Mucosa of stomach (tissue), 1 donor: ENCODE data around the gene ANO2.
"Not testable (repeated sequence)": the region's sequence is repeated elsewhere in the genome, so short reads cannot be mapped to it uniquely, and the experiment has no call there.

Source experiments
- H3K27me3 ChIP-seq: one replicate; pipeline ENCODE4 v1.7.0; 2013; ENCODE audit warnings: mild to moderate bottlenecking, low read length; ENCODE audit not compliant: control insufficient read depth, insufficient read depth
- H3K36me3 ChIP-seq: one replicate; pipeline ENCODE4 v1.7.0; 2013; ENCODE audit warnings: low read length; ENCODE audit not compliant: control insufficient read depth, insufficient read depth
- H3K4me1 ChIP-seq: one replicate; pipeline ENCODE4 v1.7.0; 2013; ENCODE audit warnings: mild to moderate bottlenecking, low read length; ENCODE audit not compliant: control insufficient read depth, insufficient read depth
- H3K4me3 ChIP-seq: one replicate; pipeline ENCODE4 v1.7.0; 2013; ENCODE audit warnings: low read length
- H3K9ac ChIP-seq: one replicate; pipeline ENCODE4 v1.7.0; 2013; ENCODE audit warnings: mild to moderate bottlenecking, low read length, moderate library complexity
- H3K9me3 ChIP-seq: one replicate; pipeline ENCODE4 v1.7.0; 2013; ENCODE audit warnings: mild to moderate bottlenecking, low read length, moderate library complexity; ENCODE audit not compliant: control insufficient read depth
- donor health status: Pancreatic carcinoma.

ANO2 gene

DNA sequence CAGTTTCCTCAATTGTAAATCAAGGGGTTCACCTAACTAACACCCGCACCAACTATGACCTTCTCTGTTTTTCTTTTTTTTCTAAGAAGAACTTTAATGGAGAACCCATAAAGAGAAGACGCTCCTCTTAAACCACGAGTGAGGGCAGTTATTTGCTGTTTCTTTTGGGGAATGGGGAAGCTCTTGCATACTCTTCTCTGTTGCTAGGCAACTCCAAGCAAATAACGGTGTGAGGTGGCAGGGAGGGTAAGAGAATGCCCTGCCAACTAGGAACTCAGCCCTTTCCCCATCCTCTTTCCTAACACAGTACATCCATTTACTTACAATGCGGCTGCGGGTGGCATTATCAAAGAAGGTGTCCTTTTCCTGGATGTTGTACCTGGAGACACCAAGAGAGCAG is 114.9 kb downstream of the ANO2 start:
- no peaks in the 10 kb centered on the region for H3K36me3 ChIP-seq
- H3K4me1 ChIP-seq, result no peaks in the 10 kb centered on the region
- no peak overlapping the region for H3K4me3 ChIP-seq
- peaks cover 14% of the 10 kb centered on the region for H3K27me3 ChIP-seq
- H3K9me3 ChIP-seq, result no peaks in the 10 kb centered on the region
- H3K9ac ChIP-seq, result no peak overlapping the region

DNA sequence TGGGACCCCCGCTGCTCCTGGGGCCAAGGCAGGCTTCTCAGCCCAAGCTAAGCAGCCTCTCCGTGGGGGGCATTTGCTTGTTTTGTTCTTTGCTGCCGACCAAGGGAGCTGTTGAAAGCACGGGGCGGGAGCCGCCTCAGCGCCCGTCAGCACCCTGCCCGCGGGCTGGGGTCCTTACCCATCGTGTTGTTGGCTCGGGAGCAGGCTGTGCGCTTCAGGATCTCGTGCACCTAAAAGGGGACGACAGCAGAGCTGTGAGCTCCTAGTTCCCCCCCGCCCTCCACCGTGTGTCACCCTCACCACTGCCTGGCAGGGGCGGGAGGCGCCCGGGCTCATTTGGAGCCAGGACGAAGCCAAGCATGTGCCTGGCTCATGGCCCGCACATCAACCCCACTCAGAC is 117.5 kb downstream of the ANO2 start:
- Histone ChIP-seq H3K4me3 (no peak overlapping the region), H3K4me1 (no peaks in the 10 kb centered on the region), H3K36me3 (no peaks in the 10 kb centered on the region), H3K9me3 (no peaks in the 10 kb centered on the region), H3K27me3 (peaks cover 14% of the 10 kb centered on the region), H3K9ac (no peak overlapping the region)

DNA sequence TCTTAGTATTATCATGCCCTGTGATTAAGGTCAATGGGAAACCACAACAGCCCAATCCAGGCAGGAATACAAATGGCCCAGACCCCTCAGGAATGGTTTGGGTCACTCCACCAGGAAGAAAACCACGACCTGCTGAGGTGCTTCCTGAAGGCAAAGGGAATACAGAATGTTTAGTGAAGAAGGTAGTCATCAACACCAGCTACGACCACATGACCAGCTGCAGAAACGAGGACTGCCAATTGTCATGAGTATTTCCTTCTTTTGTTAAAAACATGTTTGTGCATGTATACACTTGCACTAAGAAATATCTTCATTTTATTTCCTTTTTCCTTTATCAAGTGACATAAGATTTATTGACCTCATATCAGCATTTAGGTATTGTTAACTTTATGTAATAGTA is 119.3 kb downstream of the ANO2 start:
- H3K4me3 ChIP-seq, H3K4me1 ChIP-seq, H3K36me3 ChIP-seq, H3K9ac ChIP-seq, H3K9me3 ChIP-seq: not testable (repeated sequence)
- H3K27me3 ChIP-seq, result peaks cover 14% of the 10 kb centered on the region

DNA sequence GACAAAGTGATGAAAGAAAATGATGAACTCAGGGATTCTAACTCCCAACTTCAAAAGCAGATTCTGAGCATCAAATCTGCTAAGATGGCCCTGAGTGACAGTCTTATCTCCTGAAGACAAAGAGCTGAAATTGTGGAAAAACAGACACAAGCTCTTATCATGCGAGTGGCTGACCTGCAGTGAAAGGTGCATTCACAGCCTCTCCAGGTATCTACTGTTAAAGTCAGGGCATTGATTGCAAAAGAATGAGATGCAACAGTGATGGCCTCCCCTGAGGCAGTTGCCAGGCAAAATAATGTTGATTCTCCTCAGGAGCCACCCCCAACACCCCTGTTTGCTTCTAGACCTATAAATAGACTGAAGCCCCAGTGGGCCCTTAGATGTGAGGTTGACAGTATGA is 126.2 kb downstream of the ANO2 start:
- not testable (repeated sequence) for H3K27me3 ChIP-seq

DNA sequence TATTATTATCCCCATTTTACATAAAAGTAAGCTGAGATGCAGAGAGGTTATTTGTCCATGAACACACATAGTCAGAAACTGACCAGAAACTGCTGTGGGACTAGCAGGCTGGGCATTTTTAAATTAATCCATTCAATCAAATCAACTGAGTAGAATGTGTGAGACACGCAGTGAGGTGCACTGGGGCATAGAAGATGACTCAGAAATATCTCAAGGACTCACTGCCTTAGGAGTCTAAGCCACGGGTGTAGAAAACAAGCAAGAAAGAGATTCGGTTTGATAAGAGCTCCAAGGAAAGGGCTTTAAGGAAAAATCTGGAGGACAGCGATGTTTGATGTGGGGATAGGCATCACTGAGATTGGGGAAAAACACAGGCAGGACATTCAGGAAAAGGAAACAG is 127.8 kb downstream of the ANO2 start:
- Histone ChIP-seq H3K27me3 (no peaks in the 10 kb centered on the region), H3K4me1 (no peaks in the 10 kb centered on the region), H3K9me3 (no peaks in the 10 kb centered on the region), H3K4me3 (no peak overlapping the region), H3K36me3 (no peaks in the 10 kb centered on the region), H3K9ac (no peak overlapping the region)

More for the DNA sequence above, 126.2 kb downstream of the ANO2 start:
- H3K36me3 ChIP-seq, H3K4me3 ChIP-seq, H3K4me1 ChIP-seq, H3K9ac ChIP-seq, H3K9me3 ChIP-seq: not testable (repeated sequence)

DNA sequence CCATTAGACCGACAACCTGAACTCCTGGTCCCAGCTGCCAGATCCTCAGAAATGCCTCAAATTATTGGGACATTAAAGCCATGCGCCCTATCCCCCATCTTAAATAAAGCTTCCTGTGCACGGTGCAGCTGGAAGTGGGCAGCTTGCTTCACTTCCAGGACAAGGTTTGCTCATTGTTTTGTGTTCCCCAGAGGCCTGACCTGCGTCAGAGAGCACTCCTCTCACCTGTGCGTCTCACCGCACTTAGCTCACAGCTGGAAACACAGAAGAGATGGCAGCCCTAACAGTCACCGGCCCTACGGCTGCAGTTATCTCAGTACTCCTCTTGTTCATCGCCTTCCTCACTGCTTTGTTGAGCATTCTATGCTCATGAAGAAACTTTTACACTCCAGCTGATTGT is 135.5 kb downstream of the ANO2 start:
- H3K9ac ChIP-seq, result no peak overlapping the region
- no peaks in the 10 kb centered on the region for H3K27me3 ChIP-seq
- no peaks in the 10 kb centered on the region for H3K4me1 ChIP-seq
- H3K4me3 ChIP-seq, result no peak overlapping the region
- no peaks in the 10 kb centered on the region for H3K36me3 ChIP-seq
- no peaks in the 10 kb centered on the region for H3K9me3 ChIP-seq

DNA sequence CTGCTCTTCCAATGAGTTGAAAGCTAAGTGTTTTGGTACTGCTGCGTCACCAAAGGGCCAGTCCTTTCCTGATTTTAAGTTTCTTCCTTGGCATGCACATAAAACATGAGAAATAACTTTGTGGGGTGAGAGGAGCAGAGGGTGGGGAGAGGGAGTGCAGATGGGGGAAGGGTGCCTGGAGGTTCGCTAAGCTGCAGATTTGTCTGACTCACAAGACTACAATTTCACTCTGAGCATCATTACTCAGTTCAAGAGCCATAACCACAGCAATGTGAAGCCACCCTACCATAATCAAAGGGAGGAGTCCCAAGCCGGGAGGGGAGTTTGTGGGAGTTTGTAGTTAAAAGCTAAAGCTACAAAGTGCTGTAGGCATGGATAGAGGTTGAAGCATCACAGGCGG is 136.1 kb downstream of the ANO2 start:
- no peaks in the 10 kb centered on the region for H3K27me3 ChIP-seq
- no peaks in the 10 kb centered on the region for H3K9me3 ChIP-seq
- H3K9ac ChIP-seq, result no peak overlapping the region
- H3K4me3 ChIP-seq, result no peak overlapping the region
- H3K36me3 ChIP-seq, result no peaks in the 10 kb centered on the region
- H3K4me1 ChIP-seq, result no peaks in the 10 kb centered on the region

DNA sequence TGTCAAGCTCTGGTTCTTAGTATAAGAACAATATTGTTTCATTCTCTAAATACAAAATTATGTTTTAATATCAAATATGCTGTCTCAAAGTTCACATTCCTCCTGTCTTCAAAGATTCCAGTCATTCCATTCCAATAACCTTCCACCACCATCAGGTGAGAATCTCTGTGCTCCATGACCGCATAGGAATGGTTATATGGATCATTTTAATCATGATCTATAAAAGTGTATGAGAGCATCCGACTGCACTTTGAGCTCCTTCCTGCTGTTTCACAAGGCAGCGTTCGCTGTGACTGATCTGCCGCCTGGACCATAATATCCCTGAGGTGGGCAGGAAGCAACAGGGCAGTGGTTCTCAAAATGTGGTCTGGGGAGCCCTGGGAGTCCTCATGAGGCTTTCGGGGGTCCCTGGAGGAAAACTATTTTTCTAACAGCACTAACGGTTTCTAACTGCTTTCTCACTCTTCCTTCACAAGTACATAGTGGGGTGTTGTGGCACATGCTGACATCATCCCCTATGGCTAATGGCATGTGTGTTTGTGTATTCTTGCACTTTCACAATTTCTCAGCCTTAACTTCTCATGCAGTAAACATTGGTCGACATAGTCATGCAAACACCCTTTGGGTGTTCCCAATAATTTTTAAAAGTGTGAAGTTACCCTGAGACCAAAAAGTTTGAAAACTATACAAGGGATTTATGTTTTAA is 137.4 kb downstream of the ANO2 start:
- Histone ChIP-seq H3K27me3 (peaks cover 5% of the 10 kb centered on the region), H3K36me3 (no peaks in the 10 kb centered on the region)

DNA sequence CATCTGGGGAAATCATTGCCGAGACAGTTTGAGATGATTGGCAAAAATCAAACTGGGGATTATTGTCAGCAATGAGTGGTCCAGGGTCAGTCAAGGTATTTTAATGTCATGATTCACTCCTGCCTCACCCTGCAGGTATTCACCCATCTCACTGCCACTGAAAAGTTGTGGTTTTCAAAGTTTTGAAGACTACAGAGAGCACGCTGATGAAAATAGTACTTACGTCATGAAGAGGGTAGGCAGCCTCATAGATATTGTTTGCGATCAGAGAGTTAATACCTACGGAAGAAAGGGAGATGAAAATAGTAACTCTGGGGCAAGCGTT is 138.0 kb downstream of the ANO2 start:
- Histone ChIP-seq H3K9me3 (no peaks in the 10 kb centered on the region), H3K36me3 (no peaks in the 10 kb centered on the region), H3K4me1 (no peaks in the 10 kb centered on the region), H3K9ac (no peak overlapping the region), H3K4me3 (no peak overlapping the region), H3K27me3 (peaks cover 5% of the 10 kb centered on the region)

More for the DNA sequence above, 137.4 kb downstream of the ANO2 start:
- Histone ChIP-seq H3K9me3 (no peaks in the 10 kb centered on the region), H3K4me1 (no peaks in the 10 kb centered on the region), H3K9ac (no peak overlapping the region), H3K4me3 (no peak overlapping the region)

DNA sequence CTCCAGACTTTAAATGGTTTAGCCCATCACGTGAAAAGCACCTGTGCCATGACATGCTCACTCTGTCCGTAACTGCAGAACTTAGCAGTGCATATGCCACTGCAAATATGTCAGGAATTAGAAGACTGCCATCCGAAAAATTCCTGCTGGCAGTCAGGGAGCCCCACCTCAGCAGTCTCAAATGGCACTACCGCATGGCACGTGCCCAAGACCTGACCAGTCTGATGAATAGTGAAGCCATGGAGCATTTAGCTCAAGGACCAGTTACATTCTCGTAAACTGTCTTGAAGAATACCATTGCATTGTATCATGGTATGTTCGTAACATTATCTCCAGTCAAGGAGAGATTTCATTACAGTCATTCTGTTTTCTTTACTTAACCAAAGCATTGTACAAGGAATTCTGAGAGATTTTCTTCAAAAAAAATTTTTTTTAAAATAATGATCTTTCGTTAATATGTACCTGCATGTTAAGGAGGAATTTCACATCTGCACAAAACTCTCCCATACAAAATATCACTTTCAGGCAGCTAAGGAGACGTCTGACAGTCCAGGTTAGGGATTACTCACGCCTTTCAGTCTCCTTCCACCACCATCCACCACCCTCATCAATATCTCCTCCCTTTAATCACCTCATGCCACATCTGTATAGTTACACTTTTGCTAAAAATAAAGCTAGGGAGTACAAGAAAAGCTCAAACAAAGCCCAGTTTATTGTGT is 138.5 kb downstream of the ANO2 start:
- H3K36me3 ChIP-seq, result no peaks in the 10 kb centered on the region
- no peaks in the 10 kb centered on the region for H3K4me1 ChIP-seq
- no peaks in the 10 kb centered on the region for H3K9me3 ChIP-seq
- H3K27me3 ChIP-seq, result peaks cover 5% of the 10 kb centered on the region
- H3K4me3 ChIP-seq, result no peak overlapping the region
- no peak overlapping the region for H3K9ac ChIP-seq

DNA sequence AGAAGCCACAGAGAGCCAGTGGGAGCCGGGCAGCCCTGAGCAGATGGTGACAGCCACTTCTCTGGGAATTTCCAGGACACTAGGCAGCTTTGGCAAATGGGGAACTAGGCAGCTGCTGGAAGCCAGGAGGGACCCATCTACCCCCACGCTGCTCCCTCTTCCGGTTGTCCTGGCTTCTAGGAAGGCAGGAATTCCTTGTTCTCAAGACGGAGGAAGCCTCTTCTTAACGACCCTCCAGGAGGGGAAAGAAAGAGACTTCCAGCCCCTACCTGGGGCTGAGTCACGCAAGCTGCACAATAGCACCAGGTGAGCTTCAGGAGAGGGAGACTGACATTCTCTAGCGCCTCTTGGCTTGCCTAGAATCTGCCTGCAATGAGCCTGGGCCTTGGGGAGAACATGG is 141.5 kb downstream of the ANO2 start:
- H3K9ac ChIP-seq, result no peak overlapping the region
- H3K36me3 ChIP-seq, result no peaks in the 10 kb centered on the region
- H3K4me1 ChIP-seq, result no peaks in the 10 kb centered on the region
- peaks cover 5% of the 10 kb centered on the region for H3K27me3 ChIP-seq
- H3K4me3 ChIP-seq, result no peak overlapping the region
- H3K9me3 ChIP-seq, result no peaks in the 10 kb centered on the region

DNA sequence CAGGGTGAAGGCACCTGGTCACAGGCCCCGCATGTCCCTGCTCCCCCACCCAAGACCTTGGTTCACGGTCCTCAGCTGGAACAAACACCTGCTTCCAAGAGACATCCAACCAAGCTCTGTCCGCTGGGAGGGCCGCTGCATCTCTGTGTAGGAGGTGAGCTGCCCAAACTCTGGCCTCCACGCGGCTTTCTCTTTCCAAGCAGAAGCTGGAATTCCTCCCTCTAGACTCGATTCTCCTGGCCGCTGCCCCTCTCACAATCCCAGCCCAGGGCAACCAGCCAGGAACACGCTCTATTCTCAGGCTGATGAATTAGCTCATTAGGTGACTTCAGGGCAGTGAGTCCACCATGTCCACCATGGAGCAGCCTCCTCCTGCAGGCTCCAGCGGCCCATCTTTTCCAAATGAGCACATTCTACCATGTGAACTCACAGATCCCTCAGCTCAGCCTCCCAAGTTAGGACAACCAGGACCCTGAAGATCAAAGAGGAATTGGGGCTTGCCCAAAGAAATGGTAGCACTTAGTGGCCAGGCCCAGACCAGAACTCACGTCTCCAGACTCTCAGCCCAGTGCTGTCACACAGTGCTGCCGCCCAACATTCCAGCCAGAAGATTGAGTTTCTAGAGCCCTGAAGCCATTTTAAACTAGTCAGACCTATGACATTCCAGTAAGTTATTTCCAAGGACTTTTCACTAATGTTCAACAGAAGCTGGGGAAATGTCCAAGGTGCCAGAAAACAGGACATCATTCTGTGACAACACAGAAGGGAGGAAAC is 146.6 kb downstream of the ANO2 start:
- H3K27me3 ChIP-seq, result peaks cover 2% of the 10 kb centered on the region
- H3K4me1 ChIP-seq, result no peaks in the 10 kb centered on the region
- no peaks in the 10 kb centered on the region for H3K9me3 ChIP-seq
- no peak overlapping the region for H3K9ac ChIP-seq
- no peaks in the 10 kb centered on the region for H3K36me3 ChIP-seq
- no peak overlapping the region for H3K4me3 ChIP-seq
